KBM-7 (cell line): ENCODE results near the gene CDC16.

Source experiments
- DNase-seq: peaks from one replicate; pipeline ENCODE4 v3.0.0-alpha.2; 2015
- in situ Hi-C: fragments of 300-500 bp; cut with MboI; formaldehyde crosslinking; loops from 2 replicates; pipeline ENCODE4 v1.14.3; 2020; ENCODE audit warnings: low sequenced_read_pairs, low pct_unique_long_range_greater_than_20kb, mixed read lengths

CDC16 gene

DNA sequence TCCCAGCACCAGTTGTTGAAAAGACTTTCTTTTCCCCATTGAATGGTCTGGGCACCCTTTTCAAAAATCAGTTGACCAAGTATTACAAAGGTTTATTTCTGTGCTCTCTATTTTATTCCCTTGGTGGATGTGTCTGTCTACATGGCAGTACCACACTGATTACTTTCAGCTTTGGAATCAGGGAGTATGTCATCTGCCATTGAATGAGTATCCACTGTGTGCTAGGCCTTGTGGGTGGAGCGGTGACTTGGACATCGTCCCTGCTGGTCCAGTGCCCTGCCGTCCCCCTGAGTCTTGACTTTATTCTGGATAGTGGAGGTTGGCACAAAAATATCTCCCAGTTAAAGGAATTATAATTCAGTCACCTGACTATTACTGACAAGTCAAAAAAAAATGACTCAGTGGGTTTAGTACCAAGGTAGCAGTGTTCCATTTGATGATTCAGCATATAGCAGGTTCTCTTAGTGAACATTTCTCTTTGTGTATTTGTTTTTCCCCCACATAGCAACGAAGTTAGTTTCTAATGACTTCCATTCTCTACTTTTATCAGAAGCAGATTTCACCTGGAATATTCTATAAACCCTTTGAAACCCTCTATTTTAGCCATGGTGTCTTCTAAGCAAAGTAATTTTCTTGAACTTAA, 50.6 kb downstream of the CDC16 start:
- in situ Hi-C loops = no loop called here

DNA sequence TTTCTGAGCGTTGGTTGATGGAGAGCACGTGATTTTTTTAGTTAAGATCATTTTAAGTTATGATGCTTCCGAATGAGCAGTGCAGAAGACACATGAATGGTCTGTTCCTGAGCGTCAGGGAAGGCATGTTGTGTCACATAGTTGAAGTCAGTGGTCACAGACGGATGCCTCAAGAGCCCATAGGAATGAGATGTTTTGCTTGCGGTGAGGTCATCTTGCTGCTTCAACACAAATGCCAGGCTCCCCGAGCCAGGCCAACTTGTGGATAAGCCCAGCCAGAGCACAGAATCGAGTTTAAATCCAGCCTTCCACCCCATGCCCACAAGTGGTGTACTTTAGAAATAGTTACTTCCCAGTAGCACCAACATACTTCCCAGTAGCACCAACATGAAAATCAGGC, 52.1 kb downstream of the CDC16 start:
- in situ Hi-C loops = no loop called here
- no peak for DNase-seq

More for the DNA sequence above, 50.6 kb downstream of the CDC16 start:
- DNase-seq = no peak

DNA sequence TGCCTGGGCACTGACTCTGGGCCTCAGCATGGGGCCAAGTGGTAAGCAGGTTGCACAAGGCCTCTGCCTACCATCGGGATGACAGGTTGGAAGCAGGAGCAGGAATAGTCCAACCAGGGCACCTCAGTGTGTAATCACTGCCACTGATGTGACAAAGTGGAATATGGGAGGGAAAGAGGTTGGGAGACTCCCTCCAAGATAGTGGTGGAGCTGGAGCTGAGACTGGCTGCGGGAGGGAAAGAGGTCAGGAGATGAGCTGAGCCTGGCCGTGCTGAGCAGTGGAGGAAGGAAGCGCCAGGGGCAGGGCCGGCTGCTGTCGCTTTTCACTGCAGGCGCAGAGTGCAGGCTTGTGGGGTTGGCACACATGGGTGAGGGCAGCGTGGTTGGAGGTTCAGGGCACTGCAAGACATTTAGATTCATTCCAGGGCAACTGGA, 53.5 kb downstream of the CDC16 start:
- in situ Hi-C loops = no loop called here
- DNase-seq = no peak

DNA sequence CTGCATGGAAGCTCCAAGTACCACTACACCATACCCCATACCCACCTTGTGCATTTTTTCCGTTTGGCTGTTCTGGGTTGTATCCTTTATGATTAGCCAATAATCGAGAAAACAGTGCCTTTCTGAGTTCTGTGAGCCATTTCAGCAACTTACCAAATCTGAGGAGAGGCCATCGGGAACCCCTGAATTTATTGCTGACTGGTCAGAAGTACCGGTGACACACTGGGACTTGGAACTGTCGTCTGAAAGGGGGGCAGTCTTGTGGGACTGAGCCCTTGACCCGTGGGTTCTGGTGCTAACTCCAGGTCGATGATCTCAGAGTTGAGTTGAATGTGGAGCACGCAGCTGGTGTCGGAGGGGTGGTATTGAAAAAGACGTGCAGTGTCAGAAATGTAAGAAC, 61.8 kb downstream of the CDC16 start:
- in situ Hi-C loops = no loop called here

GRCh38 chr13:114296902-114297301, 62.2 kb downstream of the CDC16 start:
- in situ Hi-C loops = no loop called here
- no peak for DNase-seq

More for the DNA sequence above, 61.8 kb downstream of the CDC16 start:
- no peak for DNase-seq

- no peak for DNase-seq
- in situ Hi-C loops = no loop called here
Measured at GRCh38 chr13:114298866-114299265, 64.2 kb downstream of the CDC16 start.

- in situ Hi-C loops = no loop called here
- DNase-seq = no peak
Measured at GRCh38 chr13:114299604-114300305, 65.1 kb downstream of the CDC16 start.

- in situ Hi-C loops = no loop called here
- DNase-seq = no peak
Measured at GRCh38 chr13:114303700-114304327, 69.1 kb downstream of the CDC16 start.

DNA sequence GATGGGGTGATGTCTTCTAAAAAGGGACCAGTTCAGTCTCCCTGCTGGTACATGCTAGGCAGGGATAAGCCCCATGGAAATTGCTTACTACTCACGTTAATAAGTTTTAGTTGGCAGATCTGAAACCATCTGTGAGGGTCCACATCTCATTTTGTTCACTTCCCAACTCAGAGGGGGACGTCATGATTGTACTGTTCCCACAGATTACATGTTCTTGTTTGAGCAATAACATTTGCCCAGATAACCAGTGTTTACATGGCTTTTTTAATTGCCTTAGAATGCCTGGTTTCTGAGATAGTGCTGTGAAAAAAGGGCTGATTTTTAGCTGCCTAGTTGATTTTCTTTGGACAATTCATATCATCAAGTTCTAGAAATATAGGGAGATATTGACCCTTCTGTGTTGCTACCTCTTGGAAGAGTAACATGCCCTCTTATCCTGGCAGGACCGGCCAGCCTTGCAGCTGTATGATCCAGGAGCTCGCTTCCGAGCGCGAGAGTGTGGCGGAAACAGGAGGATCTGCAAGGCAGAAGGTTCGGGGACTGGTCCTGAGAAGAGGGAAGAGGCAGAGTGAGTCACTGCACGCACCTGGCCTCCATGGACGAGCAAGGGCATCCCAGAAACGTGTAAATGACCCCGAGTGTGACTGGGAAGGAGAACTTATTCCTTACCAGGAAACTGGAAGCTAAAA, 69.8 kb downstream of the CDC16 start:
- DNase-seq = no peak
- in situ Hi-C loops = no loop called here

DNA sequence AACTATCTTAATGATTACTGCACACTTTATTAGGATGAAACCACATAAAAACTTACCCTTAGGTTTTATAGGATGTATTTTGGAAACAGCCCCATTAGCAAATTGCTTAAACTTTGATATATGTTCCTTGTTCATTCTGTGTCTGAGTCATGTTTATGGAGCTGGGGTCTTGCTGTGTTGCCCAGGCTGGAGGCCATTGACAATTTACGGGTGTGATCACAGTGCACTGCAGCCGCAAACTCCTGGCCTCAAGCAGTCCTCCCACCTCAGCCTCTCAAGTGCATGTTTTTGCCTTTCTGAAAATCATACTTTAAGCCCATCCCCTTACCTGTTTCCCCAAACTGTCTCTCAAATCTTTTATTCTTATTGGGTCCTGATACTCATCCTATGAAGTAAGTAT, 74.4 kb downstream of the CDC16 start:
- no peak for DNase-seq
- in situ Hi-C loops = no loop called here

GRCh38 chr13:114309806-114310410, 75.2 kb downstream of the CDC16 start:
- no peak for DNase-seq
- in situ Hi-C loops = no loop called here

- no peak for DNase-seq
- in situ Hi-C loops = no loop called here
Measured at GRCh38 chr13:114310956-114311355, 76.3 kb downstream of the CDC16 start.

GRCh38 chr13:114311387-114311786, 76.7 kb downstream of the CDC16 start:
- no peak for DNase-seq
- in situ Hi-C loops = no loop called here

GRCh38 chr13:114311908-114312307, 77.2 kb downstream of the CDC16 start:
- in situ Hi-C loops = no loop called here
- no peak for DNase-seq

DNA sequence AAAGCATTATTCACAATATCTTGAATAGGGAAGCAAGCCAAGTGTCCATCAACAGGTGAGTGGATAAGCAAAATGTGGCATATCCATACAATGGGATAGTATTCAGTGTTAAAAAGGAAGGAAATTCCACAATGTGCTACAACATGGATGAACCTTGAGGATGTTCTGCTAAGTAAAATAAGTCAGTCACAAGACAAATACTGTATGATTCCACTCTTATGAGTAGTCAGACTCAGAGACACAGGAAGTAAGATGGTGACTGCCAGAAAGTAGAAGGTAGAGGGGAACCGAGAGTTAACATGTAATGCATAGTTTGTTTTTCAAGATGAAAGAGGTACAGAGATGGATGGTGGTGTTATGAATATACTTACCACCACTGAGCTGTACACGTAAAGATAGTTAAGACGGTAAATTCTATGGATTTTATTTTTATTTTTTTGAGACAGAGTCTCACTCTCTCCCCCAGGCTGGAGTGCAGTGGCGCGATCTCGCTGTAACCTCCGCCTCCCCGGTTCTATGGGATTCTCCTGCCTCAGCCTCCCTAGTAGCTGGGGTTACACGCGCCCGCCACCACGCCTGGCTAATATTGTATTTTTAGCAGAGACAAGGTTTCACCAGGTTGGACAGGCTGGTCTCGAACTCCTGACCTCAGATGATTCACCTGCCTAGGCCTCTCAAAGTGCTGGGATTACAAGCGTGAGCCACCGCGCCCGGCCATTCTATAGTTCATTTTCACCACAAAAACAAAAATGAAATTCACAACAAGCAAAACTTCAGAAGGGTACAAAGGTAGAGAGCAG, 78.6 kb downstream of the CDC16 start:
- no peak for DNase-seq

GRCh38 chr13:114314074-114314912, 79.6 kb downstream of the CDC16 start, which contains the start of gene CHAMP1:
TSS of gene CHAMP1 (plus strand) at chr13:114314503. CDS start at chr13:114323843, 9,340 bp downstream.
- peak; percentile 97 for DNase-seq
- in situ Hi-C loops = no loop called here

More for the DNA sequence above, 78.6 kb downstream of the CDC16 start:
- in situ Hi-C loops = no loop called here

DNA sequence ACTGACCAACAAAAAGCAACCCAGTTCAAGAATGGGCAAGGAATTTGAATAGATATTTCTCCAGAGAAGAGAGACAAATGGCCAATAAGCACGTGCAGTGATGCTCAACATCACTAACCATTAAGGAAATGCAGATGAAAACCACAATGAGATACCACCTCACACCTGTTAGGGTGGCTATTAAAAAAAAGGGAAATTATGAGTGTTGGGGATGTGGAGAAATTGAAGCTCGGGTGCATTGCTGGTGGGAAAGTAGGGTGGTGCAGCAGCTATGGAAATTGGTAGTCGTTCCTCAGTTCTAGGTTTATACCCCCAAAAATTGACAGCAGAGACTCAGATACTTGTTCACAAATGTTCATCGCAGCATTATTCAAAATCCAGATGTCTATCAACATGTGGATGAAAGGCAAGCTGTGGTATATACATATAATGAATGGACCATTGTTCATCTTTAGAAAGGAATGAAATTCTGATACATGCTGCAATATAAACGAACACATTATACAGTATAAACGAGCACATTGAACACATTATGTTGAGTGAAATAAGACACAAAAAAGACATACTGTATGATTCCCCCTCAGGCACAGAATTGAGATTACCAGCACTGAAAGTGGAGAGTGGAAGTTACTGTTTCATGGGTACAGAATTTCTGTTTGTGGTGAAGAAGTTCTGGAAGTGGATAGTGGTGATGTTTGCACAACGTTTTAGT, 80.5 kb downstream of the CDC16 start:
- DNase-seq = peak; percentile 41
- in situ Hi-C loops = no loop called here
